ENCODE measurements around the gene PERP. TPM values are rescaled to one million over a fixed set of nuclear protein-coding genes. Genes with fewer than 3 reads are reported as not detected.

PERP gene
- polyA plus RNA-seq, 3 donors, result not detected

- no peaks in the 10 kb centered on the region for H3K27me3 ChIP-seq (ENCODE audit: control insufficient read depth in 2 of 2, insufficient read depth in 2 of 2, low read length in 2 of 2)
- no peak overlapping the region for H3K4me3 ChIP-seq (replicated peaks in 1 of 3; ENCODE audit: low read depth in 2 of 3, low read length in 3 of 3)
- H3K4me1 ChIP-seq (ENCODE audit: control insufficient read depth in 1 of 2, insufficient read depth in 2 of 2, low read length in 2 of 2), result no peaks in the 10 kb centered on the region
- H3K4me1 Mint-ChIP-seq, result no peaks in the 10 kb centered on the region
- no peak for DNase-seq
- no peak for TF ChIP-seq CTCF (IDR thresholded peaks at IDR 0.05)
- 95% methylated on average over 3 of the region's 4 CpGs for WGBS (ENCODE audit: insufficient coverage)
- no peaks in the 10 kb centered on the region for H4K20me1 ChIP-seq (ENCODE audit: insufficient read depth, low read length)
- no peaks in the 10 kb centered on the region for H3K79me2 ChIP-seq (ENCODE audit: insufficient read depth, low read length)
- no peak overlapping the region for H3K4me2 ChIP-seq (replicated peaks; ENCODE audit: extremely low read depth, low read length, poor library complexity, severe bottlenecking)
- H3K27ac Mint-ChIP-seq, result peak overlapping the region in 1 of 7 donors; percentile 32
- no peak overlapping the region for H3K9ac ChIP-seq (ENCODE audit: insufficient read depth, low read length, poor library complexity, severe bottlenecking)
- H3K4me3 Mint-ChIP-seq, result no peak overlapping the region
- intact Hi-C loops (cut with micrococcal nuclease), result no loop called here
- no peaks in the 10 kb centered on the region for H3K36me3 ChIP-seq (replicated peaks in 1 of 2; ENCODE audit: control insufficient read depth in 1 of 2, insufficient read depth in 2 of 2, low read length in 2 of 2)
- no peaks in the 10 kb centered on the region for H3K36me3 Mint-ChIP-seq
- peaks cover 2 to 17% (median 10%) of the 10 kb centered on the region in 7 donors for H3K9me3 Mint-ChIP-seq
- H3K27ac ChIP-seq (ENCODE audit: low read depth in 1 of 2, low read length in 2 of 2), result no peak overlapping the region
- H3K9me3 ChIP-seq (replicated peaks in 1 of 2; ENCODE audit: control insufficient read depth in 1 of 2, insufficient read depth in 1 of 2, low read length in 2 of 2), result peaks cover 0 to 4% of the 10 kb centered on the region in 2 donors
- peaks cover 0 to 1% (median 0%) of the 10 kb centered on the region in 3 donors for H3K27me3 Mint-ChIP-seq (ENCODE audit: low read depth in 3 of 3)
- H2AFZ ChIP-seq (ENCODE audit: insufficient read depth, low read depth, low read length, poor library complexity, severe bottlenecking), result no peak overlapping the region
These were observed 62.8 kb downstream of the PERP start for GRCh38 chr6:138044458-138044857.

Other genes starting within 250 kb of the PERP start
- gene TNFAIP3, start 240.2 kb downstream of the PERP start, polyA plus RNA-seq, result 100 to 1,000 TPM in 1 of 3 donors, 10 to 100 TPM in 2; 35.5 to 273 (median 38.4) TPM
- not detected for gene ARFGEF3, start 54.5 kb upstream of the PERP start, polyA plus RNA-seq
- not detected for gene PBOV1, start 111.1 kb upstream of the PERP start, polyA plus RNA-seq

All from CD14-positive monocyte (primary cell).